NCI-H2171 (cell line): ENCODE results near the gene PTPRQ.

Source experiments
- DNase-seq: peaks from one replicate; lab custom pipeline; 2025; lab: John Stamatoyannopoulos, UW

PTPRQ gene

GRCh38 chr12:80567401-80567800 is 123.4 kb downstream of the PTPRQ start:
- no peak for DNase-seq

- no peak for DNase-seq
These were observed 132.8 kb downstream of the PTPRQ start for GRCh38 chr12:80576641-80577418.

- no peak for DNase-seq
These were observed 136.2 kb downstream of the PTPRQ start for GRCh38 chr12:80580254-80580653.

- no peak for DNase-seq
These were observed 137.7 kb downstream of the PTPRQ start for GRCh38 chr12:80581783-80582182.

- DNase-seq = no peak
These were observed 138.4 kb downstream of the PTPRQ start for GRCh38 chr12:80582431-80582830.

GRCh38 chr12:80589077-80589476 is 145.0 kb downstream of the PTPRQ start:
- DNase-seq = no peak

- DNase-seq = no peak
These were observed 146.1 kb downstream of the PTPRQ start for GRCh38 chr12:80590085-80590484.

GRCh38 chr12:80593766-80594165 is 149.7 kb downstream of the PTPRQ start:
- no peak for DNase-seq

GRCh38 chr12:80596509-80596908 is 152.5 kb downstream of the PTPRQ start:
- DNase-seq = no peak

GRCh38 chr12:80598004-80598606 is 154.1 kb downstream of the PTPRQ start:
- no peak for DNase-seq

GRCh38 chr12:80602455-80602854 is 158.4 kb downstream of the PTPRQ start:
- DNase-seq = no peak

- no peak for DNase-seq
These were observed 163.5 kb downstream of the PTPRQ start for GRCh38 chr12:80607361-80608135.

- no peak for DNase-seq
These were observed 173.7 kb downstream of the PTPRQ start for GRCh38 chr12:80617733-80618132.

- DNase-seq = no peak
These were observed 176.2 kb downstream of the PTPRQ start for GRCh38 chr12:80620281-80620680.

GRCh38 chr12:80622271-80622670 is 178.2 kb downstream of the PTPRQ start:
- DNase-seq = peak; percentile 41

GRCh38 chr12:80625051-80625450 is 181.0 kb downstream of the PTPRQ start:
- no peak for DNase-seq

- DNase-seq = no peak
These were observed 181.9 kb downstream of the PTPRQ start for GRCh38 chr12:80625901-80626300.

GRCh38 chr12:80627782-80628181 is 183.7 kb downstream of the PTPRQ start:
- DNase-seq = no peak

GRCh38 chr12:80632835-80633234 is 188.8 kb downstream of the PTPRQ start:
- no peak for DNase-seq

GRCh38 chr12:80634903-80635302 is 190.9 kb downstream of the PTPRQ start:
- no peak for DNase-seq

- DNase-seq = no peak
These were observed 192.8 kb downstream of the PTPRQ start for GRCh38 chr12:80636832-80637231.

GRCh38 chr12:80641936-80642335 is 197.9 kb downstream of the PTPRQ start:
- no peak for DNase-seq

GRCh38 chr12:80643961-80644360 is 199.9 kb downstream of the PTPRQ start:
- DNase-seq = no peak
